ENCODE measurements around the gene HTR3E.
"Not testable (repeated sequence)": the region's sequence is repeated elsewhere in the genome, so short reads cannot be mapped to it uniquely, and the experiment has no call there.

The HTR3E gene

GRCh38 chr3:184096811-184097383 lies at the start of gene HTR3E:
Gene HTR3E, plus strand, starts transcription at chr3:184097064. Its CDS starts 466 bp downstream, at chr3:184097530.
- DNase-seq = no peak

- DNase-seq = peak; percentile 7
Measured at GRCh38 chr3:184050217-184050847, 46.5 kb upstream of the HTR3E start.

GRCh38 chr3:184052767-184053166 lies 44.1 kb upstream of the HTR3E start, which contains the start of gene HTR3C:
Gene HTR3C, plus strand, starts transcription at chr3:184053047. Its CDS starts 34 bp downstream, at chr3:184053081.
- DNase-seq = no peak

- no peak for DNase-seq
Measured at GRCh38 chr3:184058029-184058428, 38.8 kb upstream of the HTR3E start.

- no peak for DNase-seq
Measured at GRCh38 chr3:184059424-184059823, 37.4 kb upstream of the HTR3E start.

- no peak for DNase-seq
Measured at GRCh38 chr3:184062637-184063036, 34.2 kb upstream of the HTR3E start.

- DNase-seq = no peak
Measured at GRCh38 chr3:184066211-184066610, 30.7 kb upstream of the HTR3E start.

- no peak for DNase-seq
Measured at GRCh38 chr3:184067573-184068055, 29.2 kb upstream of the HTR3E start.

- DNase-seq = no peak
Measured at GRCh38 chr3:184068344-184068743, 28.5 kb upstream of the HTR3E start.

- not testable (repeated sequence) for DNase-seq
Measured at GRCh38 chr3:184071142-184071541, 25.7 kb upstream of the HTR3E start.

GRCh38 chr3:184073621-184074020 lies 23.2 kb upstream of the HTR3E start:
- no peak for DNase-seq

- DNase-seq = no peak
Measured at GRCh38 chr3:184075901-184076300, 21.0 kb upstream of the HTR3E start.

GRCh38 chr3:184077881-184078280 lies 19.0 kb upstream of the HTR3E start:
- DNase-seq = no peak

GRCh38 chr3:184078851-184079250 lies 18.0 kb upstream of the HTR3E start:
- no peak for DNase-seq

GRCh38 chr3:184081116-184081830 lies 15.6 kb upstream of the HTR3E start:
- DNase-seq = no peak

- DNase-seq = no peak
Measured at GRCh38 chr3:184082034-184082433, 14.8 kb upstream of the HTR3E start.

GRCh38 chr3:184082465-184082864 lies 14.4 kb upstream of the HTR3E start:
- no peak for DNase-seq

GRCh38 chr3:184085389-184085852 lies 11.4 kb upstream of the HTR3E start:
- peak; percentile 88 for DNase-seq

- no peak for DNase-seq
Measured at GRCh38 chr3:184092199-184092598, 4.7 kb upstream of the HTR3E start.

GRCh38 chr3:184097556-184097955 lies 692 bp downstream of the HTR3E start:
- DNase-seq = no peak

GRCh38 chr3:184099806-184100686 lies 3.2 kb downstream of the HTR3E start:
- no peak for DNase-seq

GRCh38 chr3:184110316-184110725 lies 13.5 kb downstream of the HTR3E start:
- peak; percentile 25 for DNase-seq

GRCh38 chr3:184116017-184116416 lies 19.2 kb downstream of the HTR3E start:
- DNase-seq = no peak
